GM21381 (cell line): Measurements from ENCODE around the gene ALMS1.
"Not testable (repeated sequence)": the region's sequence is repeated elsewhere in the genome, so short reads cannot be mapped to it uniquely, and the experiment has no call there.

Experiments used
- ATAC-seq: cut with Tn5 transposase; IDR thresholded peaks from one replicate; pipeline ENCODE4 v1.9.1; 2021; ENCODE audit warnings: mild to moderate bottlenecking, moderate library complexity; ENCODE audit not compliant: unreplicated experiment

ALMS1 gene

GRCh38 chr2:73610111-73610510, 224.5 kb downstream of the ALMS1 start:
- ATAC-seq: no peak

GRCh38 chr2:73611193-73611592, 225.6 kb downstream of the ALMS1 start:
- ATAC-seq: no peak

- ATAC-seq: no peak
Observed at GRCh38 chr2:73611867-73612266, 226.2 kb downstream of the ALMS1 start.

- no peak for ATAC-seq
Observed at GRCh38 chr2:73614105-73614504, 228.5 kb downstream of the ALMS1 start.

GRCh38 chr2:73614997-73615396, 229.4 kb downstream of the ALMS1 start:
- ATAC-seq: no peak

GRCh38 chr2:73619925-73620324, 234.3 kb downstream of the ALMS1 start:
- ATAC-seq: not testable (repeated sequence)

GRCh38 chr2:73624036-73624435, 238.4 kb downstream of the ALMS1 start:
- not testable (repeated sequence) for ATAC-seq

- not testable (repeated sequence) for ATAC-seq
Observed at GRCh38 chr2:73624625-73625024, 239.0 kb downstream of the ALMS1 start.

- not testable (repeated sequence) for ATAC-seq
Observed at GRCh38 chr2:73626237-73626636, 240.6 kb downstream of the ALMS1 start.

GRCh38 chr2:73628493-73628892, 242.9 kb downstream of the ALMS1 start:
- peak; percentile 52 for ATAC-seq

- not testable (repeated sequence) for ATAC-seq
Observed at GRCh38 chr2:73630662-73631266, 245.1 kb downstream of the ALMS1 start.

- not testable (repeated sequence) for ATAC-seq
Observed at GRCh38 chr2:73636977-73637376, 251.3 kb downstream of the ALMS1 start.

GRCh38 chr2:73638429-73638828, 252.8 kb downstream of the ALMS1 start:
- no peak for ATAC-seq

- ATAC-seq: no peak
Observed at GRCh38 chr2:73640511-73640911, 254.9 kb downstream of the ALMS1 start.

GRCh38 chr2:73640946-73641766, 255.5 kb downstream of the ALMS1 start:
- ATAC-seq: no peak

GRCh38 chr2:73641767-73642062, 256.1 kb downstream of the ALMS1 start:
- ATAC-seq: no peak

GRCh38 chr2:73642338-73643018, 256.8 kb downstream of the ALMS1 start, which contains the start of gene NAT8:
Gene NAT8, minus strand, starts transcription at chr2:73642422. Its CDS starts 794 bp downstream, at chr2:73641628.
- no peak for ATAC-seq

- not testable (repeated sequence) for ATAC-seq
Observed at GRCh38 chr2:73647690-73648089, 262.1 kb downstream of the ALMS1 start.

- ATAC-seq: no peak
Observed at GRCh38 chr2:73651591-73652230, 266.1 kb downstream of the ALMS1 start.

- ATAC-seq: no peak
Observed at GRCh38 chr2:73652348-73652747, 266.7 kb downstream of the ALMS1 start.

- ATAC-seq: no peak
Observed at GRCh38 chr2:73654175-73654574, 268.5 kb downstream of the ALMS1 start.
